Measurements from ENCODE around the gene ZNF783.

The ZNF783 gene

GRCh38 chr7:149334219-149334618 is 72.2 kb downstream of the ZNF783 start:
- no peak for DNase-seq
